OCI-LY1 (cell line): ENCODE results near the gene SMPD3.

Experiments
- H2AFZ ChIP-seq: fragments of 200-600 bp; sonication (generic), shearing (Covaris generic); 2 replicates; pipeline ENCODE4 v1.6.0; 2014; ENCODE audit warnings: antibody characterized with exemption, mild to moderate bottlenecking, low read length
- H3F3A ChIP-seq: fragments of 200-600 bp; sonication (generic), shearing (Covaris generic); 2 replicates; pipeline ENCODE4 v1.6.0; 2014; ENCODE audit warnings: mild to moderate bottlenecking, antibody characterized with exemption, low read length, moderate library complexity; ENCODE audit not compliant: insufficient read depth
- H3K27ac ChIP-seq: fragments of 200-600 bp; sonication (generic); 2 replicates; pipeline ENCODE4 v1.5.1; 2014; ENCODE audit warnings: low read length, mixed run types, mild to moderate bottlenecking, low read depth; ENCODE audit not compliant: poor library complexity, severe bottlenecking
- H3K27me3 ChIP-seq: fragments of 200-600 bp; sonication (generic); 2 replicates; pipeline ENCODE4 v1.6.0; 2014; ENCODE audit warnings: antibody characterized with exemption, mild to moderate bottlenecking, low read length, moderate library complexity; ENCODE audit not compliant: insufficient read depth
- H3K36me3 ChIP-seq: fragments of 200-600 bp; sonication (generic); 2 replicates; pipeline ENCODE4 v1.6.1; 2014; ENCODE audit warnings: mild to moderate bottlenecking, antibody characterized with exemption, low read length, moderate library complexity, mixed read lengths; ENCODE audit not compliant: insufficient read depth
- H3K4me1 ChIP-seq: fragments of 200-600 bp; sonication (generic); 2 replicates; pipeline ENCODE4 v1.5.1; 2014; ENCODE audit warnings: mild to moderate bottlenecking, low read length, moderate library complexity; ENCODE audit not compliant: insufficient read depth, severe bottlenecking
- H3K4me2 ChIP-seq: fragments of 200-600 bp; sonication (generic), shearing (Covaris generic); 2 replicates; pipeline ENCODE4 v1.6.1; 2014; ENCODE audit warnings: low read length
- H3K4me3 ChIP-seq: fragments of 200-600 bp; sonication (generic); 2 replicates; pipeline ENCODE4 v1.5.1; 2014; ENCODE audit warnings: low read length, low read depth, mild to moderate bottlenecking, mixed read lengths; ENCODE audit not compliant: poor library complexity, severe bottlenecking
- H3K79me2 ChIP-seq: fragments of 200-600 bp; shearing (Covaris generic); 2 replicates; pipeline ENCODE4 v1.6.1; 2016; ENCODE audit warnings: mixed run types, low read length, mixed read lengths; ENCODE audit not compliant: insufficient read depth
- H3K9ac ChIP-seq: fragments of 200-600 bp; sonication (generic), shearing (Covaris generic); 2 replicates; pipeline ENCODE4 v1.6.1; 2014; ENCODE audit warnings: mild to moderate bottlenecking, low read length, mixed read lengths
- H3K9me2 ChIP-seq: fragments of 200-600 bp; sonication (generic), shearing (Covaris generic); 2 replicates; pipeline ENCODE4 v1.6.1; 2014; ENCODE audit warnings: low read depth, mild to moderate bottlenecking, low read length, mixed read lengths
- H3K9me3 ChIP-seq: fragments of 200-600 bp; shearing (Covaris generic); 2 replicates; pipeline ENCODE4 v1.6.1; 2014; ENCODE audit warnings: low read length, mixed read lengths
- H4K20me1 ChIP-seq: fragments of 200-600 bp; sonication (generic), shearing (Covaris generic); 2 replicates; pipeline ENCODE4 v1.6.0; 2016; ENCODE audit warnings: mild to moderate bottlenecking, low read length; ENCODE audit not compliant: insufficient read depth
- CTCF ChIP-seq: fragments of 200-600 bp; sonication (generic), shearing (Covaris generic); IDR thresholded peaks from 2 replicates; pipeline ENCODE4 v1.5.1; 2017; ENCODE audit warnings: mild to moderate bottlenecking, antibody characterized with exemption, low read length, moderate library complexity, mixed read lengths
- EZH2 ChIP-seq: fragments of 200-600 bp; sonication (generic), shearing (Covaris generic); IDR thresholded peaks from 2 replicates; pipeline ENCODE4 v1.8.0; 2017; ENCODE audit warnings: borderline replicate concordance, mixed run types, mild to moderate bottlenecking, antibody characterized with exemption, low read length, moderate library complexity, mixed read lengths

SMPD3 gene

GRCh38 chr16:68351991-68352431 lies 96.3 kb downstream of the SMPD3 start:
- H3K27ac ChIP-seq = no peak overlapping the region
- no peaks in the 10 kb centered on the region for H3K79me2 ChIP-seq
- no peaks in the 10 kb centered on the region for H4K20me1 ChIP-seq
- H3F3A ChIP-seq = no peaks in the 10 kb centered on the region
- no peak for TF ChIP-seq CTCF
- no peak for TF ChIP-seq EZH2
- H3K27me3 ChIP-seq = no peaks in the 10 kb centered on the region
- no peaks in the 10 kb centered on the region for H3K9me3 ChIP-seq
- no peak overlapping the region for H3K4me3 ChIP-seq
- H3K36me3 ChIP-seq = peaks cover 94% of the 10 kb centered on the region
- no peak overlapping the region for H3K4me2 ChIP-seq
- H3K9me2 ChIP-seq = no peaks in the 10 kb centered on the region
- no peak overlapping the region for H3K9ac ChIP-seq
- peaks cover 10% of the 10 kb centered on the region for H3K4me1 ChIP-seq
- no peak overlapping the region for H2AFZ ChIP-seq

- Histone ChIP-seq H3K79me2 (no peaks in the 10 kb centered on the region), H3K9me2 (no peaks in the 10 kb centered on the region), H3K4me2 (no peak overlapping the region), H3K9me3 (no peaks in the 10 kb centered on the region), H3K4me3 (no peak overlapping the region), H3K27ac (no peak overlapping the region), H4K20me1 (no peaks in the 10 kb centered on the region), H3K9ac (no peak overlapping the region), H3K4me1 (peaks cover 15% of the 10 kb centered on the region), H3F3A (no peaks in the 10 kb centered on the region), H2AFZ (no peak overlapping the region), H3K27me3 (no peaks in the 10 kb centered on the region), H3K36me3 (peaks cover 93% of the 10 kb centered on the region)
- no peak for TF ChIP-seq EZH2
- TF ChIP-seq CTCF = no peak
These were observed 96.8 kb downstream of the SMPD3 start for GRCh38 chr16:68351463-68351862.

GRCh38 chr16:68350813-68351350 lies 97.4 kb downstream of the SMPD3 start:
- Histone ChIP-seq H3K9ac (no peak overlapping the region), H4K20me1 (no peaks in the 10 kb centered on the region), H3F3A (no peaks in the 10 kb centered on the region), H3K4me1 (peaks cover 18% of the 10 kb centered on the region), H3K79me2 (no peaks in the 10 kb centered on the region), H3K27ac (no peak overlapping the region), H3K9me2 (no peaks in the 10 kb centered on the region), H3K9me3 (no peaks in the 10 kb centered on the region), H3K4me3 (no peak overlapping the region), H3K36me3 (peaks cover 93% of the 10 kb centered on the region), H2AFZ (no peak overlapping the region), H3K4me2 (no peak overlapping the region), H3K27me3 (no peaks in the 10 kb centered on the region)
- TF ChIP-seq EZH2 (no peak), CTCF (no peak)
